NCI-H1930 (cell line): ENCODE measurements around the gene ZDHHC11.
"Not testable (repeated sequence)": the region's sequence is repeated elsewhere in the genome, so short reads cannot be mapped to it uniquely, and the experiment has no call there.

ENCODE experiments used
- DNase-seq, 2 experiments: peaks; one replicate each; lab custom pipeline; 2025; lab: John Stamatoyannopoulos, UW

Gene ZDHHC11

GRCh38 chr5:811384-811783 lies 39.4 kb downstream of the ZDHHC11 start:
- DNase-seq = not testable (repeated sequence)

DNA sequence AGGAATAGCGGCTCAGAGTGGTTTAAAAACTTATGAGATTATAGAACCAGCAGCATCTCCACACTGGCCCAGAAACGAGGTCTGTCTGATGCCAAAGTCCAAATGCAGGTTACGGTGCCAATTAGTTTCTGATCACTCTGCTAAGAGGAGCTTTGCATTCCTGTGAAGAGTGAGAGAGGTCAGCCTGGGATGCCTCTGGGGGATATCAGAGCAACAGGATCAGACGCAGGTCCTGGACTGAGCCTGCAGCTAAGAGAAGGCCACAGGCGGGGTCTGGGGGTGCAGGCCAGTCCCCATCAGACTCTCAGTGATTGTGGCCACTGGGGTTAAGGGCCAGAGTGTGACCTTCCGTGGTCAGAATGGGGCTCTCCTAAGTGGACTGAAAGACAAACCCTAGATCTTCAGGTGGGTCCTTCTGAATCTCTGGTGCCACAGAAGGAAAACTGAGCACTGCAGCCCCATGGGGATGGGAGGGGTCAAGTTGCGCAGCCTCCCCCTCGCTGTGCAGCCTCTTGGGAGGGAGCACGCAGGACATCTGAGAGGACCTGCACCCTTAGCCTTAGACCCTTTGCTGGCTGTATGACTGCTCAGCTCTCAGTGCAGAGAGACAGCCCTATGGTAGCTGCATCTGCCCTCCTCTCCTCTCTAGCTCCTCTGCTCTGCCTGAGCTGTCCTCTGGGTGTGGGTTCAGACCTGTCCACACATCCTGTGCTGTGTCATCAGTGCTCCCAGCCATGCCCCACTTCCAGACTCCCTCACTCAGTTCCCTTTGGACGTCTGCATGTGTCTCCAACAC lies 42.9 kb downstream of the ZDHHC11 start:
- not testable (repeated sequence) for DNase-seq

- no peak for DNase-seq
These were observed 49.3 kb downstream of the ZDHHC11 start for GRCh38 chr5:801472-801871.

DNA sequence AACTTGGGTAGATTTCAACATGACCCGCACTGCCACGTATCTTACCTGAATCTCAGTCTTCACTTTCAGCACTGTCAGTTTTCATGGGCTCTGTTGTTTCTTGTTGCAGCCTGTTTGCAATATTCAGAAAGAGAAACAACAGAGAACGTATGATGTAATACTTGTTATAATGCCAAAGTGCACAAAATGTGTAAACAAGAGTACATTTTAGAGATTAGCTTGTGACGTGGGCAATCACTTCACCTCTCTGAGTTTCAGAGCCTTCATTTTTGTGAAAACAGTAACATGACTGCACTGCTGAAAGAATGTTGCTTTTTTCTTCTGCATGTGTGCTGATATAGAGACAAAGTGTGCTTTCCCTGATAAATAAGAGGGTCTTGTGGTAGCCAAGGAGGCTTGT lies 49.7 kb downstream of the ZDHHC11 start:
- DNase-seq = not testable (repeated sequence)

DNA sequence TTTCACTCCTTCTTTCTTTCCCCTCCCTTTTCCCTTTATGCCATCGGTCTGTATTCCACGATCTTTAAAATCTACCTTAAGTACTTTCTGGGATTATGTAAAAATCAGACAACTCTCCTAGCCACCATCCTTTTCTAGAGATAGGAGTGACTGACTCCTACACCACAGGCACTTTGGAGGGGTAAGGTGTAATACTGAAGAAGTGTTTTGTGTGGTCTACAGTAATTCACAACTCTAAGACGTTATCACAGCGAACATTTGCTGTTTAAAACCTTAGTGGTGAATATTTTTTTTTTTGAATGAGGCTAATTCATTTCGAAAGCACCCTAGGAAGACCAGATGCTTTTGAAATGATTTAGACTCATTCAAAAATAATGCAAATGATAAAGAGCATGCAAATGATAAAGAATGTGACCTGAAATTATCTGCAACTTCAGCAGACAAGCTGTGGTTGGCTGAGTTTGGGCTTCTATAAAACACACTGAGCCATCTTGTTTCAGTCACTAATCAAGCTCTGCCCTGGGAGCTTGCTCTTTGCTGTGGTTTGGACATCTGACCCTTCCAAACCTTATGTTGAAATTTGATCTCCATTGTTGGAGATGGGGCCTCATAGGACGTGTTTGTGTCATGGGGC lies 52.2 kb downstream of the ZDHHC11 start:
- not testable (repeated sequence) for DNase-seq

- not testable (repeated sequence) for DNase-seq
These were observed 52.8 kb downstream of the ZDHHC11 start for GRCh38 chr5:797986-798385.

DNA sequence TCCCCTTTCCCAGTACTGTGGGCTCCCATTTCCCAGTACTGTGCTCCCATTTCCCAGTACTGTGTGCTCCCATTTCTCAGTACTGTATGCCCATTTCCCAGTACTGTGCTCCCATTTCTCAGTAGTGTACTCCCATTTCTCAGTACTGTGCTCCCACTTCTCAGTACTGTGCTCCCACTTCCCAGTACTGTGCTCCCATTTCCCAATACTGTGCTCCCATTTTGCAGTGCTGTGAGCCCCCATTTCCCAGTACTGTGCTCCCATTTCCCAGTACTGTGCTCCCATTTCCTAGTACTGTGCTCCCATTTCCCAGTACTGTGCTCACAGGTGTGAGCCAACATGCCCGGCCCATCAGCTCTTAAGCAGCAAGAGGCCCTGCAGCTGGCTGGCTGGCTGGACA lies 54.9 kb downstream of the ZDHHC11 start:
- not testable (repeated sequence) for DNase-seq

DNA sequence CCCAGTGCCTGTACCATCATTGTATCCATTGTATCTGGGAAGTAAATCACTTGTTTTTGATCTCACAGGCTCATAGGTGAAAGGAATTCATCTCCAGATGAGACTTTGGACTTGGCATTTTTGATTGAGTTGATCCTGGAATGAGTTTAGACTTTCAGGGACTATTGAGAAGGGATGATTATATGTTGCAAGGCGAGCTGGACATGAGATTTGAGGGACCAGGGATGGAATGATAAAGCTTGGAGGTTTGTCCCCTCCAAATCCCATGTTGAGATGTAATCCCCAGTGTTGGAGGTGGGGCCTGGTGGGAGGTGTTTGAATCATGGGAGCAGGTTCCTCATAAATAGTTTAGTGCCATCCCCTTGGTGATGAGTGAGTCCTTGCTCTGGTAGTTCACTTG lies 55.8 kb downstream of the ZDHHC11 start:
- not testable (repeated sequence) for DNase-seq

- DNase-seq = not testable (repeated sequence)
These were observed 62.1 kb downstream of the ZDHHC11 start for GRCh38 chr5:788703-789102.

GRCh38 chr5:787857-788233 lies 62.9 kb downstream of the ZDHHC11 start:
- not testable (repeated sequence) for DNase-seq

- DNase-seq = not testable (repeated sequence)
These were observed 63.4 kb downstream of the ZDHHC11 start for GRCh38 chr5:787224-787856.

DNA sequence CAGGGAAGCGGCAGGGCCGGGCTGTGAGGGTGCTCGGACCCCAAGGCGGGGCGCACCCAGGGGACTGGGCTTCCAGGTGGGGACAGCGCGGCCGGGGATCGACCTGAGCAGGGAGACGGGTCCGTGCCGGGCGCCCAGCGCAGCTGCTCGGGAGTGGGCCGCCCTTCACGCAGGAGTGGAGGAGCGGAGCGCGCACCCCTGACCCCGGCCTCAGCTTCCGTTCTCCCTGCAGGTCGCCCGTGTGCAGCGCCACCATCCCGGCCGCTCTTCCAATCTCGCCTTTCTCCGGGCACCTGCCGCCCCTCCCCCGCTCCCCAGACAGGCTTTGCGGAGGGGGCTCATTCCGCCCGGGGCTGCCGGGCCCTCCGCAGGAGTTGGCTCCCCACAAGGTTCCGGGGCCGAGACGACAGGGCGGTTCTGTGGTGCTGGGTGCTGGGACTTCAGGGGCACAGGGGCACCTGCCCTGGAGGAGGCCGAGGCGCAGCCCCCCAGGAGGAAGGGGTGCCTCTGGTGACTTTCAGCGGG lies 65.5 kb downstream of the ZDHHC11 start:
- DNase-seq = peak in 1 of 2 experiments; percentile 16

- DNase-seq = peak; percentile 90 to 93
These were observed 66.2 kb downstream of the ZDHHC11 start, which contains the start of gene ZDHHC11B for GRCh38 chr5:784428-785177. Gene ZDHHC11B, minus strand, starts transcription at chr5:784729. Its CDS starts 17,810 bp downstream, at chr5:766919.

GRCh38 chr5:783881-784427 lies 66.8 kb downstream of the ZDHHC11 start:
- DNase-seq = peak in 1 of 2 experiments; percentile 45

- DNase-seq = not testable (repeated sequence)
These were observed 67.6 kb downstream of the ZDHHC11 start for GRCh38 chr5:783049-783802.

DNA sequence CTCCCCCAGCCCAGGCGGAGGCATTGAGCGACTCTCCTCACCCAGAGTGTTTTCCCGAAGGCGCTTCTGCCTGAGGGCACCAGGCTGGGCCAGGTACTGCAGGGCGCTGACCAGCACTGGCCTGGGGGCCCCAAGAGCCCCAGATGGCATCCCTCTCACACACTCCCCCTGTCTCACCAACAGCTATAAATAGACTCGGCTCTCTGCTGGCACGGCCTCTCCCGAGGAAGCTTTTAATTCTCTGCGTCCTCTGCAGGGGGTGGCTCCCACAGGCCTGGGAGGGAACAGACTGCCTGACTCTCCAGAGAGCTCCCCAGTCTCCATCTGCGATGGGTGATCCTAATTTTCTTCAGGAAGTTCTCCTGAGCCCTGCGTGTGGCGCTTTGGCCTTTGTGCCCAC lies 68.4 kb downstream of the ZDHHC11 start:
- not testable (repeated sequence) for DNase-seq

DNA sequence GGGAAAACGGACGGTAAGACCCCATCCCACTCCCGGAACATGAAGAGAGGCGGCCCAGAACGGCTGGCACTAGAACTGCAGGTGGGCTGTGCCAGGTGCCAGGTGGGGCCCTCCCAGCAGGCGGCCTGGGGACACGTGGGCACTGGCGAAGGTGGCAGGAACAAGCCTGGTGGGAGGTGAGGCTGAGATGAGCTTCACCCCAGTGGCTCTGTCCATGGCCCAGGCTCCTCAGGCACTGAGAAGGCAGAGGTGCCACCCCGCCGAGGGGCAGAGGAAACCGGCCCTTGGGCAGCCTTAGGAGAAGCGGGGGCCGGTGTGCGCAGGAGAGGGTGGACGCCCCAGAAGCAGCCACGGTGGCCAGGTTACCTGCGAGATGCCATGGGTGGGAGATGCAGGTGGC lies 70.2 kb downstream of the ZDHHC11 start:
- DNase-seq = not testable (repeated sequence)

DNA sequence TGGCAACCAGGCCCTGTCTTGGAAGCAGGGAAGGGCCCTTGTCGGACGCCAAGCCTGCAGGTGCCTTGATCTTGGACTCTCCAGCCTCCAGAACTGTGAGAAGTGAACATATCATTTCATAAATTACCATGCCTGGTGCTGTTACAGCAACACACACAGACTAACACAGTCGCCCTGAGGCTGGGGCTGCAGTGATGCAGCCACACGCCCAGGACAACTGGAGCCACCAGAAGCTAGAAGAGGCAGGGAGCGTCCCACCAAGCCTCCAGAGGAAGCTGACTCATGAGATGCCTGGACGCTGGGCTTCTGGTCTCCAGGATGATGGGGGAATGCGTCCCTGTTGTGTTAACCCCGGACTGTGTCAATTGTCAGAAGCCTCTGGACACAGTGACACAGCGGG lies 71.8 kb downstream of the ZDHHC11 start:
- DNase-seq = not testable (repeated sequence)

DNA sequence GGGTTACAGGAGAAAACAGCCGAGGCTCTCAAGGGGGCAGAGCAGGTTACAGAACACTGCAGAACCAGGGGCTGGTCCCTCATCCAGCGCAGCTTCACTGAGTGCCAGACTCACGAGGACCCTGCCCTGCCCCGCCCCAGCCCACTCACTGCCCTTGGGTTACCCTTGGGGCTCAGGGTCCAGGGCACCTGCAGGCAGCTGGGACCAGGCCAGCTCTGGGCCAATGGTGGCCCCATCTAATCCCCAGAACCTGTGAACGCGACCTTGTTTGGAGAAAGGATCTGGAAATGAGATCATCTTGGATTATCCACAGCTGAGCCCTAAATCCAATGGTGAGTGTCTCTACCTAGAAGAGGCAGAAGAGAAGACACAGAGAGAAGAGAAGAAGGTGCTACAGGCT lies 72.4 kb downstream of the ZDHHC11 start:
- not testable (repeated sequence) for DNase-seq

GRCh38 chr5:777756-778161 lies 73.0 kb downstream of the ZDHHC11 start:
- no peak for DNase-seq
